K562 (cell line): ENCODE measurements around the gene DDOST. TPM values are rescaled to one million over a fixed set of nuclear protein-coding genes. Genes with fewer than 3 reads are reported as not detected.

Experiments used
- ATAC-seq: fragments of 200-7000 bp; cut with Tn5 transposase; 3 replicates; pipeline ENCODE4 v1.9.1; 2020; ENCODE audit warnings: moderate library complexity
- BruUV-seq: library from RNA; stranded (reverse); fragments of 400-500 nt; replicated peaks from 2 replicates; lab custom pipeline; 2021; lab: Mats Ljungman, UMichigan
- CTCF ChIA-PET: fragments of 300-600 bp; formaldehyde crosslinking; extraction: SDS; loops from one replicate; lab custom pipeline; 2021; ENCODE audit warnings: low intra/inter-chr PET ratio; lab: Yijun Ruan, JAX
- POLR2A ChIA-PET: fragments of 300-600, 350-650 bp; sonication (Branson Sonifier 250); formaldehyde crosslinking; extraction: SDS; loops from one replicate; lab custom pipeline; 2021; ENCODE audit warnings: antibody characterized with exemption, inconsistent platforms; lab: Yijun Ruan, JAX
- DNase-seq, 4 experiments: peaks; one replicate each; pipeline versions ENCODE4 v3.0.0 to v3.0.0-alpha.2; 2011 to 2018; ENCODE audit warnings: low spot score in 3 of 4, mixed read lengths in 3 of 4; ENCODE audit errors: extremely low read depth in 1 of 4
- FAIRE-seq: peaks from 2 replicates; lab custom pipeline; 2011; peaks lifted over from hg19 to GRCh38; lab: Jason Lieb, UNC
- H2AFZ ChIP-seq: 2 replicates; pipeline ENCODE4 v1.6.0; 2011; ENCODE audit warnings: low read depth, low read length, control low read depth, inconsistent platforms
- H3K27ac ChIP-seq: fragments of 200-600 bp; 3 replicates; pipeline ENCODE4 v1.8.0; 2011; ENCODE audit warnings: low read depth, mild to moderate bottlenecking, control low read depth, inconsistent platforms, low read length, moderate library complexity, mixed read lengths; ENCODE audit errors: extremely low read depth
- H3K27me3 ChIP-seq, 2 experiments: fragments of 300-600 bp in 1 of 2; 2 replicates in 1 of 2; 3 replicates in 1 of 2; pipeline versions ENCODE4 v1.6.0 to v1.8.0; 2011; ENCODE audit warnings: inconsistent platforms in 2 of 2, low read length in 2 of 2, mild to moderate bottlenecking in 1 of 2, mixed read lengths in 1 of 2, moderate library complexity in 1 of 2; ENCODE audit not compliant: control insufficient read depth in 2 of 2, insufficient read depth in 2 of 2
- H3K36me3 ChIP-seq: fragments of 300-600 bp; 3 replicates; pipeline ENCODE4 v1.8.0; 2011; ENCODE audit warnings: mild to moderate bottlenecking, low read length, inconsistent platforms; ENCODE audit not compliant: control insufficient read depth, insufficient read depth
- H3K4me1 ChIP-seq, 2 experiments: fragments of 200-600 bp in 1 of 2; replicated peaks in 1 of 2; 2 replicates in 1 of 2; 3 replicates in 1 of 2; pipeline versions ENCODE4 v1.5.1 to v1.8.0; 2011; ENCODE audit warnings: inconsistent platforms in 2 of 2, low read length in 2 of 2, mild to moderate bottlenecking in 1 of 2, mixed read lengths in 1 of 2, moderate library complexity in 1 of 2; ENCODE audit not compliant: control insufficient read depth in 2 of 2, insufficient read depth in 2 of 2
- H3K4me2 ChIP-seq: 2 replicates; pipeline ENCODE4 v1.6.1; 2011; ENCODE audit warnings: low read length, control low read depth, inconsistent platforms, mixed read lengths; ENCODE audit not compliant: insufficient read depth
- H3K4me3 ChIP-seq: fragments of 200-600 bp; sonication (generic), shearing (Covaris generic); 2 replicates; pipeline ENCODE4 v1.5.1; 2016; ENCODE audit warnings: control low read depth, inconsistent platforms
- H3K79me2 ChIP-seq: fragments of 200-600 bp; 3 replicates; pipeline ENCODE4 v1.8.0; 2011; ENCODE audit warnings: low read length, inconsistent platforms; ENCODE audit not compliant: control insufficient read depth, insufficient read depth
- H3K9ac ChIP-seq, 2 experiments: 2 replicates each; pipeline versions ENCODE4 v1.6.0 to v1.6.1; 2011; ENCODE audit warnings: low read depth in 2 of 2, low read length in 2 of 2, control low read depth in 1 of 2, inconsistent platforms in 1 of 2, mild to moderate bottlenecking in 1 of 2, mixed read lengths in 1 of 2; ENCODE audit not compliant: insufficient read depth in 1 of 2
- H3K9me1 ChIP-seq: one replicate; pipeline ENCODE4 v1.6.0; 2011; ENCODE audit warnings: inconsistent platforms, mild to moderate bottlenecking, low read length, moderate library complexity; ENCODE audit not compliant: control insufficient read depth, insufficient read depth
- H3K9me3 ChIP-seq: replicated peaks from 2 replicates; pipeline ENCODE4 v1.5.1; 2011; ENCODE audit warnings: low read depth, low read length, inconsistent platforms; ENCODE audit not compliant: control insufficient read depth, insufficient read depth
- H4K20me1 ChIP-seq: replicated peaks from 2 replicates; pipeline ENCODE4 v1.6.1; 2011; ENCODE audit warnings: low read length, inconsistent platforms, mixed read lengths; ENCODE audit not compliant: control insufficient read depth, insufficient read depth
- CXXC5 ChIP-seq: fragments of 250-450 bp; sonication (Bioruptor Pico); IDR thresholded peaks from 2 replicates; pipeline ENCODE4 v1.8.0; 2022; ENCODE audit warnings: inconsistent platforms, mild to moderate bottlenecking, moderate library complexity
- SIN3B ChIP-seq: fragments of 450-650 bp; IDR thresholded peaks from 2 replicates; pipeline ENCODE4 v1.6.1; 2017; ENCODE audit warnings: low read depth, mild to moderate bottlenecking, moderate library complexity
- ZBTB40 ChIP-seq, 2 experiments: fragments of 450-650 bp in 1 of 2; sonication (generic) in 1 of 2; formaldehyde crosslinking in 1 of 2; IDR thresholded peaks; 2 replicates each; pipeline versions ENCODE4 v1.7.1 to v1.9.0; 2016 to 2022; ENCODE audit warnings: inconsistent platforms in 1 of 2, mild to moderate bottlenecking in 1 of 2, missing genetic modification reagents in 1 of 2
- ZKSCAN3 ChIP-seq: fragments of 250-450 bp; sonication (Bioruptor Pico); IDR thresholded peaks from 2 replicates; pipeline ENCODE4 v1.4.0; 2020
- WGBS: fragments of 100-300 bp; shearing (Covaris generic); methylation state at CpG from one replicate; pipeline ENCODE4 v1.1.6; 2016; ENCODE audit warnings: low coverage, mixed read lengths; ENCODE audit not compliant: insufficient coverage; ENCODE audit errors: missing lambda C conversion rate; 5-methylcytosine and 5-hydroxymethylcytosine counted together
- in situ Hi-C: fragments of 300-500 bp; cut with MboI; formaldehyde crosslinking; loops from 4 replicates; pipeline ENCODE4 v1.15.0; 2018; ENCODE audit warnings: inconsistent platforms, mixed read lengths
- intact Hi-C: fragments of 100-400 bp; cut with micrococcal nuclease; formaldehyde crosslinking; loops from 2 replicates; pipeline ENCODE4 v1.14.2; 2022
- polyA plus RNA-seq, 8 experiments: library from polyadenylated mRNA; depleted of rRNA in 4 of 8; stranded (reverse) in 5 of 8; unstranded in 3 of 8; fragments of >200 nt; fragmentation: Nextera tagmentation in 2 of 8; fragmentation: Illumina TruSeq in 1 of 8; extraction: Ambion mirVana in 2 of 8; extraction: Trizol in 1 of 8; gene quantifications; 2 replicates each; pipeline versions ENCODE4 v1.2.1 to v1.2.3, GENCODE V29; 2011 to 2014; ENCODE audit warnings: inconsistent platforms in 1 of 8, missing spikeins in 1 of 8
- total RNA-seq, 7 experiments: library from RNA; depleted of rRNA in 6 of 7; stranded (reverse); fragments of >200 nt in 6 of 7; fragmentation: Illumina TruSeq in 2 of 7; extraction: Trizol in 2 of 7; gene quantifications; 2 replicates each; pipeline versions ENCODE4 v1.2.1 to v1.2.3, GENCODE V29; 2011 to 2021; ENCODE audit warnings: low replicate concordance in 1 of 7

Gene DDOST
- total and polyA plus RNA-seq, 9 of the 15 experiments (the other 6 are each of a cell fraction or from before 2014, with no cell fraction given): 173 to 306 (median 222) TPM

GRCh38 chr1:20614131-20614579 is 47.0 kb downstream of the DDOST start:
- no peak for DNase-seq
- H3K9me1 ChIP-seq: no peaks in the 10 kb centered on the region
- intact Hi-C loops (no loop called here), in situ Hi-C loops (no loop called here)
- ChIA-PET CTCF (no interaction called here), POLR2A (interaction anchor here (0.6 to 1.0 kb wide), 2 partner anchors 95 to 266 kb away, joined by 3 read pairs; no protein-coding TSS in a partner anchor)
- H3K4me3 ChIP-seq: no peak overlapping the region
- TF ChIP-seq ZBTB40 (IDR thresholded peaks at IDR 0.05): peak; percentile 91
- 0 out of 2 replicates have a peak, but pooled peaks have one; percentile 26 for TF ChIP-seq ZBTB40 (CRISPR knock-in tag; IDR thresholded peaks at IDR 0.05)
- TF ChIP-seq SIN3B: no peak
- no peak for TF ChIP-seq ZKSCAN3 (CRISPR knock-in tag)
- no peak for TF ChIP-seq CXXC5 (CRISPR knock-in tag)
- H3K36me3 ChIP-seq: no peaks in the 10 kb centered on the region
- no peak overlapping the region for H3K27ac ChIP-seq
- H4K20me1 ChIP-seq: no peaks in the 10 kb centered on the region
- H3K4me1 ChIP-seq: peaks cover 2 to 6% of the 10 kb centered on the region in 2 experiments; a peak in 2 of 5 replicates
- H3K4me2 ChIP-seq: no peak overlapping the region
- H3K27me3 ChIP-seq: peaks cover 3 to 8% of the 10 kb centered on the region in 2 experiments; a peak in 4 of 5 replicates
- no peak for ATAC-seq
- no peaks in the 10 kb centered on the region for H3K79me2 ChIP-seq
- peak overlapping the region; percentile 80 for H2AFZ ChIP-seq
- FAIRE-seq: no peak
- BruUV-seq: no TSS peak
- WGBS: 33% methylated on average over 3 of the region's 3 CpGs
- peak overlapping the region in 1 of 2 experiments; percentile 80; a peak in 1 of 4 replicates for H3K9ac ChIP-seq
- H3K9me3 ChIP-seq: no peaks in the 10 kb centered on the region
